Caco-2 (cell line): ENCODE data around the gene ANKRD44. TPM values are rescaled to one million over a fixed set of nuclear protein-coding genes. Genes with fewer than 3 reads are reported as not detected.

Experiments used
- BruUV-seq: library from RNA; stranded (reverse); fragments of 400-500 nt; replicated peaks from 2 replicates; lab custom pipeline; 2021; lab: Mats Ljungman, UMichigan
- CTCF ChIA-PET: fragments of 300-600 bp; sonication (Branson Sonifier 250); formaldehyde crosslinking; loops from one replicate; lab custom pipeline; 2022; ENCODE audit warnings: antibody characterized with exemption; lab: Charles Lee
- POLR2A ChIA-PET: fragments of 300-600 bp; sonication (Branson Sonifier 250); formaldehyde crosslinking; loops from one replicate; lab custom pipeline; 2022; ENCODE audit warnings: antibody characterized with exemption; lab: Charles Lee
- DNase-seq, 2 experiments: peaks; one replicate each; pipeline versions ENCODE4 v3.0.0 to v3.0.0-alpha.2; 2020 to 2022
- H3K27me3 ChIP-seq: replicated peaks from 2 replicates; pipeline ENCODE4 v1.6.0; 2011; ENCODE audit warnings: low read length; ENCODE audit not compliant: control insufficient read depth, insufficient read depth
- H3K36me3 ChIP-seq: 2 replicates; pipeline ENCODE4 v1.5.1; 2011; ENCODE audit warnings: low read length; ENCODE audit not compliant: control insufficient read depth, insufficient read depth
- H3K4me1 ChIP-seq: fragments of 250-450 bp; sonication (Bioruptor Pico); 2 replicates; pipeline ENCODE4 v1.5.1; 2020; ENCODE audit warnings: mild to moderate bottlenecking
- H3K4me3 ChIP-seq: 2 replicates; pipeline ENCODE4 v1.5.1; 2011; ENCODE audit warnings: low read depth, mild to moderate bottlenecking, control low read depth, low read length
- H3K9me3 ChIP-seq: fragments of 250-450 bp; sonication (Bioruptor Pico); 2 replicates; pipeline ENCODE4 v1.5.1; 2020; ENCODE audit warnings: mild to moderate bottlenecking, moderate library complexity
- H3K27ac Mint-ChIP-seq: one replicate; pipeline ENCODE4 v1.8.0; 2022; ENCODE audit warnings: mixed read lengths; ENCODE audit not compliant: unreplicated experiment
- H3K27me3 Mint-ChIP-seq: one replicate; pipeline ENCODE4 v1.8.0; 2022; ENCODE audit warnings: mixed read lengths; ENCODE audit not compliant: insufficient read depth, unreplicated experiment
- H3K36me3 Mint-ChIP-seq: one replicate; pipeline ENCODE4 v1.8.0; 2022; ENCODE audit warnings: mild to moderate bottlenecking, mixed read lengths; ENCODE audit not compliant: insufficient read depth, unreplicated experiment
- H3K4me1 Mint-ChIP-seq: one replicate; pipeline ENCODE4 v1.8.0; 2022; ENCODE audit warnings: low read depth, mixed read lengths; ENCODE audit not compliant: unreplicated experiment
- H3K4me3 Mint-ChIP-seq: one replicate; pipeline ENCODE4 v1.8.0; 2022; ENCODE audit warnings: mild to moderate bottlenecking, moderate library complexity, mixed read lengths; ENCODE audit not compliant: unreplicated experiment
- H3K9me3 Mint-ChIP-seq: one replicate; pipeline ENCODE4 v1.8.0; 2022; ENCODE audit warnings: mixed read lengths; ENCODE audit not compliant: unreplicated experiment
- CTCF ChIP-seq, 2 experiments: fragments of 200-600 bp in 1 of 2; IDR thresholded peaks; 1 replicate in 1 of 2; 2 replicates in 1 of 2; pipeline versions ENCODE4 v1.5.1 to v1.8.0; 2011 to 2022; ENCODE audit warnings: antibody characterized with exemption in 1 of 2, control low read depth in 1 of 2, inconsistent platforms in 1 of 2, low read depth in 1 of 2, low read length in 1 of 2, mild to moderate bottlenecking in 1 of 2, moderate library complexity in 1 of 2; ENCODE audit not compliant: insufficient read depth in 1 of 2, severe bottlenecking in 1 of 2, unreplicated experiment in 1 of 2
- intact Hi-C: fragments of 100-400 bp; cut with micrococcal nuclease; formaldehyde crosslinking; loops from one replicate; pipeline ENCODE4 v1.10.0; 2022; ENCODE audit not compliant: unreplicated experiment
- total RNA-seq: library from RNA; stranded (reverse); gene quantifications from 2 replicates; pipeline ENCODE4 v1.2.3, GENCODE V29; 2022

Gene ANKRD44
- total RNA-seq, 1 experiment from 2014 or later: 1.0 TPM

- no TSS peak for BruUV-seq
- no peaks in the 10 kb centered on the region for H3K4me1 ChIP-seq
- no peak for TF ChIP-seq CTCF (IDR thresholded peaks at IDR 0.05; ENCODE audit: insufficient read depth in 1 of 2, low read depth in 1 of 2, low read length in 1 of 2, severe bottlenecking in 1 of 2, unreplicated experiment in 1 of 2)
- H3K4me3 Mint-ChIP-seq: no peak overlapping the region
- ChIA-PET POLR2A (no interaction called here), CTCF (no interaction called here)
- intact Hi-C loops: no loop called here
- no peaks in the 10 kb centered on the region for H3K9me3 Mint-ChIP-seq
- H3K27me3 Mint-ChIP-seq: peaks cover 8% of the 10 kb centered on the region
- no peaks in the 10 kb centered on the region for H3K9me3 ChIP-seq
- H3K36me3 ChIP-seq: no peaks in the 10 kb centered on the region
- no peaks in the 10 kb centered on the region for H3K4me1 Mint-ChIP-seq
- no peak for DNase-seq
- H3K4me3 ChIP-seq: no peak overlapping the region
- peaks cover under 1% of the 10 kb centered on the region; the same call in 1 of the 2 replicates for H3K27me3 ChIP-seq
- no peaks in the 10 kb centered on the region for H3K36me3 Mint-ChIP-seq
- H3K27ac Mint-ChIP-seq: no peak overlapping the region
Measured at GRCh38 chr2:197183355-197183754, 127.2 kb downstream of the ANKRD44 start.

GRCh38 chr2:197182668-197183067, 127.9 kb downstream of the ANKRD44 start:
- intact Hi-C loops: no loop called here
- Histone ChIP-seq H3K27me3 (no peaks in the 10 kb centered on the region; the same call in 1 of the 2 replicates), H3K36me3 (no peaks in the 10 kb centered on the region), H3K4me1 (no peaks in the 10 kb centered on the region), H3K4me3 (no peak overlapping the region), H3K9me3 (no peaks in the 10 kb centered on the region)
- Mint-ChIP-seq H3K9me3 (no peaks in the 10 kb centered on the region), H3K27me3 (peaks cover 5% of the 10 kb centered on the region), H3K36me3 (no peaks in the 10 kb centered on the region), H3K27ac (no peak overlapping the region), H3K4me3 (no peak overlapping the region), H3K4me1 (no peaks in the 10 kb centered on the region)
- no peak for TF ChIP-seq CTCF (IDR thresholded peaks at IDR 0.05; ENCODE audit: insufficient read depth in 1 of 2, low read depth in 1 of 2, low read length in 1 of 2, severe bottlenecking in 1 of 2, unreplicated experiment in 1 of 2)
- DNase-seq: no peak
- POLR2A ChIA-PET: no interaction called here
- no TSS peak for BruUV-seq
- CTCF ChIA-PET: no interaction called here

- Mint-ChIP-seq H3K4me3 (no peak overlapping the region), H3K27me3 (peaks cover 5% of the 10 kb centered on the region), H3K4me1 (no peaks in the 10 kb centered on the region), H3K36me3 (no peaks in the 10 kb centered on the region), H3K27ac (no peak overlapping the region), H3K9me3 (no peaks in the 10 kb centered on the region)
- Histone ChIP-seq H3K4me1 (no peaks in the 10 kb centered on the region), H3K4me3 (no peak overlapping the region), H3K9me3 (no peaks in the 10 kb centered on the region), H3K36me3 (no peaks in the 10 kb centered on the region), H3K27me3 (no peaks in the 10 kb centered on the region; the same call in 1 of the 2 replicates)
- intact Hi-C loops: no loop called here
- CTCF ChIA-PET: no interaction called here
- DNase-seq: no peak
- POLR2A ChIA-PET: no interaction called here
- no peak for TF ChIP-seq CTCF (IDR thresholded peaks at IDR 0.05; ENCODE audit: insufficient read depth in 1 of 2, low read depth in 1 of 2, low read length in 1 of 2, severe bottlenecking in 1 of 2, unreplicated experiment in 1 of 2)
- no TSS peak for BruUV-seq
Measured at GRCh38 chr2:197181491-197181890, 129.1 kb downstream of the ANKRD44 start.
